ENCODE measurements around the gene SLC9A7.

Gene SLC9A7

GRCh38 chrX:46647251-46647650, 111.7 kb downstream of the SLC9A7 start:
- no peak for DNase-seq (ENCODE audit: low spot score)

DNA sequence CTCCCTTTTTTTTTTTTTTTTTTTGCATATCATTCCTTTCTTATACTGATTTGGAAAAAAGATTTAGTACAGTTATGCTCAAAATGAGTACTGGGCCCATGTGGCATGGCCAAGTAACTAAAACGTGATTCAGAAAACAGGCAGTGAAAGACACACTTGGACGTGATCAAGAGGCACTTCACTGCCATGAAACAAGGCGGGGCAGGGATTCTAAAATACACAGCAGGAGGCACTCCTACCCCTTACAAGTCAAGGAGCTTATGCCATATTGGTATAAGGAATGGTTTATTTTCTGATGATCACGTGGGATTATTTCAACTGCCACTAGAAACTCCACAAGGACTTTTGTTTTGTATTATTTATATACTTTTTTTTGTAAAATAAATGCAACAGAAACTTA, 113.3 kb downstream of the SLC9A7 start:
- no peak for DNase-seq (ENCODE audit: low spot score)

GRCh38 chrX:46643636-46644035, 115.3 kb downstream of the SLC9A7 start:
- no peak for DNase-seq (ENCODE audit: low spot score)

DNA sequence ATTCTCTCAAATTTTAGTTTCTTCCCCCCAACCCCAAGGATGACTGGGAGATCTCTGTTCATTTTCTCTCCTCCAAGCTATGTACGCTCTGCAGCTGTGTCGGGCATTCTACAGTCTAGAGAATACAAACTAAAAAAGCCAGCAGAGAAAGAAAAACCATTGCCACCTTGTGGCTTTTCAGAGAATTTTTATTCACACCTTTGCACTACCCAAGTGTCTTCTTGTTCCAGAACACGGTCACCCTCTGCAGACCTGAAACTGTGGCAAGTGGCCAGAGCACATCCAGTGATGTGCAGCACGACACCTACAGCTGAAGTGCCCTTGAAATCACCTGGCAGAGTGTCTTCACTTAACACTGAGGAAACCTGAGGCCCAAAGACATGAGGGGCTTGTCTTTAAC, 116.8 kb downstream of the SLC9A7 start:
- no peak for DNase-seq (ENCODE audit: low spot score)

DNA sequence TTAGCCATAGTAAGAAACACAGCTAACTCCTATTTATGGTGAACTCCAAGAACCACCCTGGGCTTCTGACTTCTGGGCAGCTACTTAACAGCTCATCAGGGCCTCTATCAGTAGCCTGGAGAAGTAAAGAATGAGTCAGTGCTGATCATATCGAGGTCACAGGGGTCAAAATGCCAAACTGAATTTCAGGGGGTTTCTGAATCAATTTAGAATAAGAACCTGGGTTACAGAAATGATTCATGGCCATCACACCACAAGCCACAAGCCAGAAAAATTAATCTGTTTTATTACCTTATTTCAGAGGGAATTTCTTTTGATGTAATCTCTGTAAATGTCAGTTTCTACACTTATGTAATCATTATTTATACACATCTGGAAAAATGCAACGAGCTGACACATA, 121.0 kb downstream of the SLC9A7 start:
- DNase-seq (ENCODE audit: low spot score), result no peak

DNA sequence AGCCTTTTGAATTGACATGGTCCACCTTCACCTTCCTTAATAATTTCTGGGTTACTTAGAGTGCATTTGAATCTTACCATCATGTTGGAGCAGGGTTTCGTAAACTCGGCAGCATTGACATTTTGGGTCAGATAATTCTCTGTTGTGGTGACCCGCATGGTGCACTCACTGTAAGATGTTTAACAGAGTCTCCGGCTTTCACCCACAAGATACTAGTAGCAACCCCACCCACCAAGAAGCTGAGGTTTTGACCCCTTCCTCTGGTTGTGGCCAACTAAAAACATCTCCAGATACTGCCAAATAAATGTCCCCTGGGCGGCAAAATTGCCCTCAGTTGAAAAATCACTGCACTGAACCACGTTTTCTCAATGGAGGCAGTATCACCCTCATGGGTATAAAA, 122.7 kb downstream of the SLC9A7 start:
- DNase-seq (ENCODE audit: low spot score), result no peak

GRCh38 chrX:46635186-46635585, 123.7 kb downstream of the SLC9A7 start:
- no peak for DNase-seq (ENCODE audit: low spot score)

DNA sequence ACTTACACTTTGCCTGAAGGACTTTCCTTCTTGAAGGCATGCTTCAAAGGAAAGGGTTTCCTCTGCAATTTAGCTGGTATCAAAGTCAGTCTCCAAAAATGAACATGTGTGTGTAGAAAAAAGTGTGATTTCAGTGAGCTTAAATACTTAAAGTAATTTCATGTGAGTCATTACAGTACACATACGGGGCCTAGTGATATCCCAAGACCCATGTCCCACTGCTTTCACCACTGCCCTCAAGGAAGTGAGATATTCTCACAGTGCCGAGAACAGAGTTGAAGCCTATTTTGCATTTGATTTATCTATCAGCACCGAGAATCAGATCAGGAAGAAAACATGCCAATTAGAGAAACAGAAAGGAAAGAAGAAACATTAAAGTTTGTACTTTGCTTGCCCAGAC, 124.3 kb downstream of the SLC9A7 start:
- no peak for DNase-seq (ENCODE audit: low spot score)

DNA sequence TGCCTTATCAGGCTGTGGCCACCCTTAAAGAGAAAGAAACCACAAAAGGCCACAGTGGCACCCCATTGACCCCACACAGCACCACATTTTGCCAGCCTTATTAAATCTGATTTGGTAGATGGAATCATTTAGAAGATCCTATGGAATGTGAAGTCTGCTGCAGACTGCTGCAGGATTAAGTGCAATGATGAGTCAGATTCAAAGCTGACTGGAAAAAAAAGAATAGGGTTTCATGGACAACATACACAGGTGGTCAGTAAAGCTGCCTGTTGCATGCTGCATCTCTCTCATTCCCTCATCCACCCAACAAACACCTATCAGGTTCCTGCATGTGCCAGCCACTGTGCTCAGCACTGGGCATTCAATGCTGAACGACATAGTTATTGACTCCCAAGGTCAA, 128.8 kb downstream of the SLC9A7 start:
- no peak for DNase-seq (ENCODE audit: low spot score)

GRCh38 chrX:46628460-46629371, 130.2 kb downstream of the SLC9A7 start:
- peak; percentile 54 for DNase-seq (ENCODE audit: low spot score)

GRCh38 chrX:46627711-46628419, 131.1 kb downstream of the SLC9A7 start:
- no peak for DNase-seq (ENCODE audit: low spot score)

DNA sequence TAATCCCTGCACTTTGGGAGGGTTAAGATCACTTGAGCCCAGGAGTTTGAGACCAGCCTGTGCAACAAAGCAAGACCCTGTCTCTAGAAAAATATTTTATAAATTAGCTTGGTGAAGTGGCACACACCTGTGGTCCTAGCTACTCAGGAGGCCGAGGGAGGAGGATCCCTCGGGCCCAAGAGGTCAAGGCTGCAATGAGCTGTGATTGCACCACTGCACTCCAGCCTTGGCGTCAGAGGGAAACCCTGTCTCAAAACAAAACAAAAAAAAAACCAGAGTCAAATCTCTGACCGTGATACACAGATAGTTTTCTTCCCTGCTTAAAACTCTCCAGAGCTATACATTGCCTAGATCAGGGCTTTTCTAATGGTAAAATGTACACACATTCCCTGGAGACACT, 131.9 kb downstream of the SLC9A7 start:
- DNase-seq (ENCODE audit: low spot score), result no peak

DNA sequence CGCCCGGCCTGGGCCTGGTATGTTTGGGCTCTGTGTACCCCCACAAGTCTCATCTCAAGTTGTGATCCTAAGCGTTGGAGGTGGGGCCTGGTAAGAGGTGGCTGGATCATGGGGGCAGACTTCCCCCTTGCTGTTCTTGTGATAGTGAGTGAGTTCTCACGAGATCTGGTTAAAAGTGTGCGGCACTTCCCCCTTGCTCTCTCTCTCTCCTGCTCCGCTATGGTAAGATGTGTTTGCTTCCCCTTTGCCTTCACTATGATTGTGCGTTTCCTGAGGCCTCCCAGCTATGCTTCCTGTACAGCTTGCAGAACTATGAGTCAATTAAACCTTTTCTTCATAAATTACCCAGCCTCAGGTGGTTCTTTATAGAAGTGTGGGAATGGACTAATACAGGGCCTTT, 132.4 kb downstream of the SLC9A7 start:
- DNase-seq (ENCODE audit: low spot score), result no peak

DNA sequence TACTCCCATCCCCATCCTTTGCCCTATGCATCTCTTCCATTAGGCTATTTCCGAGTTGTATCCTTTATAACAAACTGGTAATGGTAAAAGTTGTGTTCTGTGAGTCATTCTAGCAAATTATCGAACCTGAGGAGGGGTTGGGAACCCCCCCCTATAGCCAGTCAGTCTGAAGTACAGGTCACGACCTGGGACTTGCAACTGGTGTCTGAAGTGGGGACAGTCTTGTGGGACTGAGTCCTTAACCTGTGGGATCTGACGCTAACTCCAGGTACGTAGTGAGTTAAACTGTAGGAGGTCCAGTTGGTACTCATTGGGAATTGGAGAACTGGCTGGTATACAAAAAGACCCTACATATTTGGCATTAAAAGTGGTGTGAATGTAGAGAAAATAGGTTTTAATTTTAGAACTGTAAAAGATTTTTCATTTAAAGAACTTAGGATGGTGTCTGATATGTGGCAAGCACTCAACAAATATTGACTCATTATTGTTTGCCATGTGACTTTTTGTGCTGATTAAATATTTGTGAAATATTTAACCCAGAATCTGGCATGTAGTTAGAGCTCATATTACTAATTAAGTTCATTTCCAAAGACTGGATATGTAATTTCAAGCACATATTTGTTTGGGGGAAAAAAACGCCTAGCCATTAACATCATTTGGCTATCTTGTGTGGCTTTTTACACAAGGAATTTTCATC, 134.7 kb downstream of the SLC9A7 start:
- no peak for DNase-seq (ENCODE audit: low spot score)

GRCh38 chrX:46621572-46621971, 137.3 kb downstream of the SLC9A7 start:
- DNase-seq (ENCODE audit: low spot score), result no peak

DNA sequence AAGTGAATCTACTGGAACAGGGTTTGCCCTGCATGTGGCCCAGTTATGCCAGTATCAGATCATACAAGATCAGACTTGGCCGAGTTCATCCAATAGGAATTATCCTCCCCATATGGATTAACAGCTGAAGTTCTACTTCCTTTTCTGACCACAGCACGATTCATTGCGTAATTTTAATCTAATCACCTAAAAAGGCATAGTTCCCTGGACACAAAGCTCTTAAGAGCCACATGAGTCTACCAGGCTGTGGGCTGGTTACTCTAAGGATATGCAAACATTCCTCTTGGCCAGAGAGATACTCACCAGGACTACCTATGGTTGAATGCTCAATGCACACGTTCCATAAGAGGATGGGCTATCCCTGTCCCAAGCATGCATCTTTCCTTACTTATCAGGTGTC, 138.4 kb downstream of the SLC9A7 start:
- DNase-seq (ENCODE audit: low spot score), result no peak

- DNase-seq (ENCODE audit: low spot score), result no peak
These were observed 140.0 kb downstream of the SLC9A7 start for GRCh38 chrX:46618947-46619346.

GRCh38 chrX:46617906-46618305, 141.0 kb downstream of the SLC9A7 start:
- DNase-seq (ENCODE audit: low spot score), result no peak

DNA sequence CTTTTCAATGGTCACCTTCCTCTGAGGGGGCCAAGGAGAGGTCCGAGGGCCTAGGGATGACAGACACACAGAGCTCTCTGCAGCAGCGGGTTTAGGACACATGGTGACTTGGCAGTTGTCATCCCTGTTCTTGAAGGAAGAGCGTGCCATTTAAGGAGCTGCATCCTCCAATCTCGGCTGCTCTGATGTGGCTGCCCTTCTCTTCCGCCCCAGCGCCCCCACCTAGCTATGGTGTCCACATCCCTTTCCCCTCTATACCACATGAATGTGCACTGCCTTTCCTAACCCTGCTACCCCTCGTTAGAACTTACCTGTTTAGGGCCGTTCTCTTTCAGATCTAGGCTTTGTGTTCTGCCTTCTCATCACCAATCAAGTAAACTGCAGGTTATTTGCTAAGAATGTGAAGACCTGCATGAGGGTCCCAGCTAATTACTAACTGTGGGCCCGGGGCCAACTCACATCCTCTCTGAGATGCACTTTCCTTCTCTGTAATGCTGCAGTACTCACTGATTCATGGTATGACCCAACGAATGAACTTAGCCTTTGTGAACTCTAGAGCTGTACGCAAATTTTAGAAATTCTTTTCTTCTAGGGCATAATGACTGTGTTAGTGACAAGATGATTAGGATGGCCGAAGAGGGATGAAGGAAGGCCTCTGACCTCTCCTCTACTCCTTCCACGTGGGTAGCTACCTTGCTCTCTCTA, 147.1 kb downstream of the SLC9A7 start:
- no peak for DNase-seq (ENCODE audit: low spot score)

GRCh38 chrX:46610070-46610658, 148.8 kb downstream of the SLC9A7 start:
- DNase-seq (ENCODE audit: low spot score), result no peak

DNA sequence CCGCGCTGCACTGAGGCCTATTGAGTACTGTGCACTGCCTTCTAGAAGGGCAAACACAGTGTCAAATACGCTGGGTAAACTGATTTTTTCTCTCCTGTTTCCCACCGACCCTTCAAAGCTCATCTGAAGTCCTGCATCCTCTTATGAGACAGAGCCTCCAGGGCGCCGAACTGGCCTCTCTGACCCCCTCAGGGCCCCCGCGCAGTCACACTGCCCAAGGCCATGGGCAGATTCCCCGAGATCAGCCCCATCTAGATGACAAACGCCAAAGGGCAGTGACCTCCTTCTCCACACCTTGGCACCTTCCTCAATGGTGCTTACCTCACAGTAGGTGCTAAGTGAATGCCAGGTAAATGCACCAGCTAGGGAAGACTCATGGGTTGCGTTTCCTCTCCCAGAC, 151.0 kb downstream of the SLC9A7 start:
- no peak for DNase-seq (ENCODE audit: low spot score)
